Peyer's patch (tissue), 4 donors: ENCODE results near the gene PPP2R2C. TPM values are rescaled to one million over a fixed set of nuclear protein-coding genes. Genes with fewer than 3 reads are reported as not detected.

Experiments
- DNase-seq, 3 donors: peaks; one replicate each; pipeline ENCODE4 v3.0.0-alpha.2; 2017 to 2019
- H3K27ac ChIP-seq, 4 donors: fragments of 200-600 bp; sonication (generic); one replicate each; pipeline ENCODE4 v1.5.1; 2016 to 2019
- H3K27me3 ChIP-seq, 2 donors: fragments of 200-600 bp; sonication (generic); one replicate each; pipeline ENCODE4 v1.5.1; 2019
- H3K36me3 ChIP-seq, 3 donors: fragments of 200-600 bp; sonication (generic); one replicate each; pipeline ENCODE4 v1.5.1; 2016 to 2019
- H3K4me1 ChIP-seq, 4 donors: fragments of 200-600 bp; sonication (generic); one replicate each; pipeline ENCODE4 v1.5.1; 2016 to 2019
- H3K4me3 ChIP-seq, 4 donors: fragments of 200-600 bp; sonication (generic); 1 replicate in 3 of 4; 2 replicates in 1 of 4; pipeline ENCODE4 v1.5.1; 2016 to 2019; ENCODE audit warnings: mild to moderate bottlenecking in 1 of 4
- H3K9me3 ChIP-seq, 4 donors: fragments of 200-600 bp; sonication (generic); one replicate each; pipeline ENCODE4 v1.5.1; 2016 to 2019; ENCODE audit warnings: mild to moderate bottlenecking in 1 of 4
- POLR2A ChIP-seq, 2 donors: fragments of 450-650 bp; IDR thresholded peaks; one replicate each; pipeline ENCODE4 v1.5.1; 2017; ENCODE audit warnings: antibody characterized with exemption in 2 of 2, mild to moderate bottlenecking in 2 of 2, moderate library complexity in 2 of 2
- total RNA-seq, 4 donors: library from RNA; depleted of rRNA; stranded (reverse); fragments of >200 nt; gene quantifications; one replicate each; pipeline ENCODE4 v1.1.0, GENCODE V29; 2016
- TF ChIP-seq, protein P1 (sequence below), 6 experiments: fragments of 450-650 bp in 4 of 6; fragments of 200-600 bp in 2 of 6; sonication (generic) in 1 of 6; IDR thresholded peaks; one replicate each; pipeline ENCODE4 v1.5.1; 2017 to 2019; ENCODE audit warnings: antibody characterized with exemption in 6 of 6, mild to moderate bottlenecking in 3 of 6, moderate library complexity in 1 of 6

The PPP2R2C gene
- total RNA-seq, 4 donors from 2014 or later, result 0.27 to 4.1 TPM; not detected in 2

DNA sequence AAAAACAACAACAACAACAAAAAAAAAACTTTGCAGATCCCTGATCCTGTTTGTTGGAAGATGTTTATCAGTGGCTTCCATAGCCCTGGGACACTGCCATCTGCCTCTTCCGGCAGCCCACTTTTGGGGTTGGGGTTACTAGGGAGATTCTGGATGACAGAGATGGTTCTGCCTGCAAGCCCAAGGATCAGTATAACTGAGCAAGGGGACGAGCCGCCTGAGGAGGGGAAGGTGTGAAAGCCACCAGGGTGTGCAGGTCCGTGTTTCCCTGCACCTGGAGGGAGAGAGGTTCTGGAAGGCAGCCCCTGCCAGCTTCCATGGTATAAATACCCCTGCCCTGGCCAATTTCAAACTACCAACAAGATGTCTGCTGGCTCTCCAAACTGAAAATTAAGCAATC lies 41.5 kb downstream of the PPP2R2C start:
- Histone ChIP-seq H3K27ac (no peak overlapping the region), H3K36me3 (no peaks in the 10 kb centered on the region), H3K4me3 (no peak overlapping the region), H3K4me1 (no peaks in the 10 kb centered on the region), H3K27me3 (no peaks in the 10 kb centered on the region), H3K9me3 (peaks cover 0 to 5% (median 0%) of the 10 kb centered on the region in 4 donors)
- DNase-seq, result peak in 1 of 3 donors; percentile 25
- no peak for TF ChIP-seq POLR2A (IDR thresholded peaks at IDR 0.05)
- TF ChIP-seq, protein P1, sequence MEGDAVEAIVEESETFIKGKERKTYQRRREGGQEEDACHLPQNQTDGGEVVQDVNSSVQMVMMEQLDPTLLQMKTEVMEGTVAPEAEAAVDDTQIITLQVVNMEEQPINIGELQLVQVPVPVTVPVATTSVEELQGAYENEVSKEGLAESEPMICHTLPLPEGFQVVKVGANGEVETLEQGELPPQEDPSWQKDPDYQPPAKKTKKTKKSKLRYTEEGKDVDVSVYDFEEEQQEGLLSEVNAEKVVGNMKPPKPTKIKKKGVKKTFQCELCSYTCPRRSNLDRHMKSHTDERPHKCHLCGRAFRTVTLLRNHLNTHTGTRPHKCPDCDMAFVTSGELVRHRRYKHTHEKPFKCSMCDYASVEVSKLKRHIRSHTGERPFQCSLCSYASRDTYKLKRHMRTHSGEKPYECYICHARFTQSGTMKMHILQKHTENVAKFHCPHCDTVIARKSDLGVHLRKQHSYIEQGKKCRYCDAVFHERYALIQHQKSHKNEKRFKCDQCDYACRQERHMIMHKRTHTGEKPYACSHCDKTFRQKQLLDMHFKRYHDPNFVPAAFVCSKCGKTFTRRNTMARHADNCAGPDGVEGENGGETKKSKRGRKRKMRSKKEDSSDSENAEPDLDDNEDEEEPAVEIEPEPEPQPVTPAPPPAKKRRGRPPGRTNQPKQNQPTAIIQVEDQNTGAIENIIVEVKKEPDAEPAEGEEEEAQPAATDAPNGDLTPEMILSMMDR (IDR thresholded peaks at IDR 0.05), result no peak

DNA sequence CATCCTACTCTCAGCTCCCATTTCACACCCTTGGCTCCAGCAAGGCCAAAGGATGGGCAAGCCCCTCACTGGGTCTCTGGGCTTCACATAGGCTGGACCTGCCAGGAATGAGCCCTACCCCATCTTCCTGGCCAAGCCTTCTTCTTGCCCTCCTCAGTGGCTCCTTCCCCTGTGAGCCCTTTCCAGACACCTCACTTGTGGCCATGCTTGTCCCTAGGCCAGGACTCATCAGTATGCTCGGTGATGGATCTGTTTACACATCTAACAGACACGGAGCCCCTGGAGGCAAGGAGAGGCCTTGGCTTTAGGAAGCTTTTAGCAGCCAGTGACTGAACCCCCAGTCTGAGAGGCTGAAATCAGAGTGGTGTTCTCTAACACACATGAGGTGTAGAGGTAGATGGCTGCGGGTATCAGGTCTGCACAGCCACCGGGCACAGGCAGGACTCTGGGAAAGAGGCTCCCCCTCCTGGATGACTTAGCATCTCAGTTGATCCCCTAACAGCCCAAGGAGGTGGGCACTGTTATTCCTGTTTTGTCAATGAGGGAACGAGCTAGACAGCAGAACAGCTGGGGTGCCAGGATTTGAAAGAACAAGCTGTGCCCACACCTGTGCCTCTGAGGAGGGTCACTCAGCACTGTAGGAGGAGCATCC lies 44.8 kb downstream of the PPP2R2C start:
- TF ChIP-seq, protein P1 (IDR thresholded peaks at IDR 0.05), result no peak
- no peak for TF ChIP-seq POLR2A (IDR thresholded peaks at IDR 0.05)
- Histone ChIP-seq H3K27me3 (no peaks in the 10 kb centered on the region), H3K4me1 (no peaks in the 10 kb centered on the region), H3K9me3 (no peaks in the 10 kb centered on the region), H3K36me3 (no peaks in the 10 kb centered on the region), H3K4me3 (no peak overlapping the region), H3K27ac (no peak overlapping the region)
- peak in 1 of 3 donors; percentile 3 for DNase-seq

DNA sequence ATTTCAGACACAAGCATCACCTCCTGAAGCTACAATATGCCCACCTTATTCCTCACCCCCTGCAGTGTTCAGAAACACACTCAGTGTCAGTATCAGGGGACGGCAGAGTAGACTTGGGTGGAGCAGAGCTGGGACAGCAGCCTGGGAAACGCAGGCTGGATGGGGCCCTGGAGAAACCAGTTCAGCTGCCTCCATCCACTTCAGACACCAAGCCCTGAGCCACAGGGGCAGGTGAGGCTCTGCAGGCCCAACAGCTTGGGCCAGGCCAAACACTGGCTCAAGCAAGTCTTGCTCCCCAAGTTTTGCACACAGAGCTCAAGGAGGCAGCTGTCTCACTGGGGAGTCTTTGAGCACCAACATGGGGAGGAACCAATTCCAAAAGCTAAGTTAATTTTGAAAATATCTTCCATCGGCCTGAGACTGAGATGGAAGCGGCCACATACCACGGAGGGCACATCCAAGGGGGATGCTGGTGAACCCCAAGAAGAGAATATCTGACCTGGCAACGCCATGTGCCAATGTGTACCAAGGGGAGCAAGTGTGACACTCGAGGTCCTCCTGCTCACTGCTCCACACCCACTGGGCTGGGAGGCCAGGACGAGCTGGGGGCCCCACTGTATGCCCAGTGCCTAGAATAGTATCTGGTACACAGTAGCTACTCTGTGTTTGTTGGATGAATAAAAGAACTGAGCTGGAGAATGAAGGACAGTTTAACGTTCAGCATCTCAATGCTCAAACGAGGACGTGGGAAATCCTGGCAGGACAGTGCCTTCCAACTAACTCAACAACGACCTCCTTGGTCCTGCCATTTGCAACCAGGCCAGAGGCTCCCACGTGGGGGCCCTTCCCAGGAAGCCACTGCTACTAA lies 45.6 kb downstream of the PPP2R2C start:
- H3K36me3 ChIP-seq, result no peaks in the 10 kb centered on the region
- TF ChIP-seq, protein P1 (IDR thresholded peaks at IDR 0.05), result no peak
- TF ChIP-seq POLR2A (IDR thresholded peaks at IDR 0.05), result no peak
- no peaks in the 10 kb centered on the region for H3K9me3 ChIP-seq
- no peaks in the 10 kb centered on the region for H3K4me1 ChIP-seq
- H3K27me3 ChIP-seq, result no peaks in the 10 kb centered on the region
- DNase-seq, result peak in 1 of 3 donors; percentile 19
- no peak overlapping the region for H3K4me3 ChIP-seq
- no peak overlapping the region for H3K27ac ChIP-seq

DNA sequence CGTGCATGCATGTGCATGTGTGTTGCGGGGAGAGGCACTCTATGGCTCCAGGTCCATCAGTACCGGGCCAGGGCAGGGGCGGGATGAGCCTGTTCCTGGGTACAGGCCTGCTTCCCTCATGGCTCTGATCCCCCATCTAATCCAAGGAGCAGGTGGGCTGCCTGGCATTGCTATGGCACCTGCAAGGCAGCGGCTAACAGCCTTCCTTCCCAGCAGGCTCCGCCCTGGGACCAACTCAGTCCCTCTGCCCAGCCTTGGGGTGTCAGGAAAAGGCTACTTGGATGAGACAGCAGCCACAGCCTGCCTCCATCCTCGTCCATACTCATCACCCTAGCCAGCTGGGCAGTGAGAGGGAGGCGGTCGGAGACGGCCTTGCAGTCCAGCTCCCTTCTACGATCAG lies 46.5 kb downstream of the PPP2R2C start:
- H3K27me3 ChIP-seq, result no peaks in the 10 kb centered on the region
- TF ChIP-seq, protein P1 (IDR thresholded peaks at IDR 0.05), result no peak
- no peak for TF ChIP-seq POLR2A (IDR thresholded peaks at IDR 0.05)
- peak in 1 of 3 donors; percentile 15 for DNase-seq
- H3K27ac ChIP-seq, result no peak overlapping the region
- H3K4me3 ChIP-seq, result no peak overlapping the region
- no peaks in the 10 kb centered on the region for H3K4me1 ChIP-seq
- no peaks in the 10 kb centered on the region for H3K36me3 ChIP-seq
- no peaks in the 10 kb centered on the region for H3K9me3 ChIP-seq

DNA sequence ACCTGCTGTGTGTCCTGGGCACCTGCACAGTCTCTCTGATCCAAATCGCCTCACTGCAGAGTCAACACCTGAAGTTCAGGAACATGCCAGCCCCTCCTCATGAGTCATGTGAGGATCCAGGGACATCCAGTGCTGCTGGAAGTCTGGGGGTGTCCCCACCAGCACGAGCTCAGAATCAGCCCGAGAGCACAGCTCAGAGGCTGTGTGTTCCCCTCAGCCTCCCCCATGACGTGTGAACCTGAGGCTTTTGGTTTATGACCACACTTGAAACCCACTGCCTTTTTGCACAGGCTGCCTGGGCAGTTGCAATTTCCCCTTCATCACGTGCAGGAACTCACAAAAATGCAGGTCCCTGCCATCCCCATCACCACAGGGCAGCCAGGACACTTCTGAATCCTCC lies 47.1 kb downstream of the PPP2R2C start:
- Histone ChIP-seq H3K4me1 (no peaks in the 10 kb centered on the region), H3K27ac (no peak overlapping the region), H3K4me3 (no peak overlapping the region), H3K9me3 (no peaks in the 10 kb centered on the region), H3K36me3 (no peaks in the 10 kb centered on the region), H3K27me3 (no peaks in the 10 kb centered on the region)
- TF ChIP-seq, protein P1 (IDR thresholded peaks at IDR 0.05), result no peak
- no peak for TF ChIP-seq POLR2A (IDR thresholded peaks at IDR 0.05)
- no peak for DNase-seq
